Spleen (tissue), 11 donors: Measurements from ENCODE around the gene ATG16L2. TPM values are rescaled to one million over a fixed set of nuclear protein-coding genes. Genes with fewer than 3 reads are reported as not detected.

Experiments used
- DNase-seq: peaks from one replicate; pipeline ENCODE4 v3.0.0-alpha.2; 2020
- H3K27ac ChIP-seq, 8 donors: fragments of 200-600 bp; sonication (generic) in 7 of 8; 1 replicate in 4 of 8; 2 replicates in 4 of 8; pipeline versions ENCODE4 v1.5.0 to v1.8.0; 2016 to 2021; ENCODE audit warnings: inconsistent platforms in 4 of 8, mild to moderate bottlenecking in 4 of 8, moderate library complexity in 1 of 8
- H3K27me3 ChIP-seq, 7 donors: fragments of 200-600 bp; sonication (generic) in 6 of 7; replicated peaks in 1 of 7; 1 replicate in 4 of 7; 2 replicates in 3 of 7; pipeline versions ENCODE4 v1.5.0 to v1.8.0; 2016 to 2021; ENCODE audit warnings: inconsistent platforms in 3 of 7, mild to moderate bottlenecking in 1 of 7
- H3K36me3 ChIP-seq, 6 donors: fragments of 200-600 bp; sonication (generic) in 5 of 6; 1 replicate in 4 of 6; 2 replicates in 2 of 6; pipeline versions ENCODE4 v1.5.0 to v1.8.0; 2016 to 2021; ENCODE audit warnings: inconsistent platforms in 2 of 6
- H3K4me1 ChIP-seq, 6 donors: fragments of 200-600 bp; sonication (generic) in 5 of 6; 1 replicate in 3 of 6; 2 replicates in 3 of 6; pipeline versions ENCODE4 v1.5.0 to v1.8.0; 2016 to 2021; ENCODE audit warnings: inconsistent platforms in 3 of 6
- H3K4me3 ChIP-seq, 8 donors: fragments of 200-600 bp; sonication (generic) in 7 of 8; 1 replicate in 4 of 8; 2 replicates in 4 of 8; pipeline versions ENCODE4 v1.5.0 to v1.8.0; 2016 to 2021; ENCODE audit warnings: inconsistent platforms in 4 of 8, mild to moderate bottlenecking in 4 of 8, moderate library complexity in 2 of 8
- H3K9me3 ChIP-seq, 8 donors: fragments of 200-600 bp; sonication (generic) in 7 of 8; 1 replicate in 4 of 8; 2 replicates in 4 of 8; pipeline versions ENCODE4 v1.5.0 to v1.8.0; 2016 to 2021; ENCODE audit warnings: inconsistent platforms in 4 of 8
- POLR2A ChIP-seq, 3 donors: fragments of 450-650 bp; IDR thresholded peaks; one replicate each; pipeline ENCODE4 v1.5.1; 2017; ENCODE audit warnings: antibody characterized with exemption in 3 of 3, mild to moderate bottlenecking in 1 of 3
- POLR2AphosphoS5 ChIP-seq, 3 donors: sonication (generic); formaldehyde crosslinking; IDR thresholded peaks; one replicate each; pipeline ENCODE4 v1.5.1; 2017; ENCODE audit warnings: antibody characterized with exemption in 3 of 3
- WGBS, 5 donors: extraction: QIAGEN DNeasy Blood & Tissue Kit in 3 of 5; methylation state at CpG; one replicate each; pipeline versions ENCODE4 v1.1.5 to v1.1.7; 2013 to 2018; 5-methylcytosine and 5-hydroxymethylcytosine counted together
- intact Hi-C: fragments of 100-400 bp; cut with DNase I; formaldehyde crosslinking; loops from one replicate; pipeline ENCODE4 v1.15.0; 2023; ENCODE audit warnings: low total_unique reads
- polyA plus RNA-seq, 3 donors: library from polyadenylated mRNA; stranded (reverse); fragments of 200-250 nt; gene quantifications; one replicate each; pipeline ENCODE4 v1.2.1, GENCODE V29; 2013
- total RNA-seq, 7 donors: library from RNA; depleted of rRNA in 3 of 7; stranded (reverse); fragments of >200 nt in 3 of 7; fragmentation: NEBNext Ultra II Directional in 4 of 7; extraction: Animal tissue kit (Norgen Biotek cat#: 25700) in 4 of 7; gene quantifications; one replicate each; pipeline versions ENCODE4 v1.1.0 to v1.2.1, GENCODE V29; 2016 to 2021
- TF ChIP-seq, protein P1 (sequence below), 11 experiments: fragments of 200-600 bp in 7 of 11; fragments of 450-650 bp in 4 of 11; sonication (generic) in 4 of 11; IDR thresholded peaks in 8 of 11; conservative IDR thresholded peaks in 3 of 11; 1 replicate in 7 of 11; 2 replicates in 4 of 11; pipeline versions ENCODE4 v1.4.0 to v1.8.0; 2016 to 2021; ENCODE audit warnings: antibody characterized with exemption in 11 of 11, inconsistent platforms in 4 of 11, mild to moderate bottlenecking in 1 of 11
- donor health status: healthy with polysubstance abuse.
- donor health status: DM: no; HTN: no; CAD: no; lungs with moderate emphysema.
- donor health status: DM: no; HTN: no; CAD: no.
- donor health status: Bipolar disorder and iron deficiency.
- donor health status: healthy.
- donor health status: DM: no; HTN: no; CAD: no.
- donor health status: DM: yes; HTN: yes; CAD: no.

Gene ATG16L2
- total and polyA plus RNA-seq, 10 donors: 96.9 to 368 (median 237) TPM

- no peak for DNase-seq
- Histone ChIP-seq H3K27me3 (no peaks in the 10 kb centered on the region), H3K9me3 (no peaks in the 10 kb centered on the region), H3K36me3 (peaks cover 0 to 99% (median 77%) of the 10 kb centered on the region in 6 donors), H3K4me1 (peaks cover 13 to 82% (median 50%) of the 10 kb centered on the region in 6 donors), H3K27ac (peak overlapping the region in 3 of 8 donors; percentile 3 to 88 (median 84)), H3K4me3 (no peak overlapping the region)
- intact Hi-C loops: no loop called here
- TF ChIP-seq POLR2AphosphoS5 (IDR thresholded peaks at IDR 0.05) (peak; percentile 19 to 57 (median 24)), POLR2A (IDR thresholded peaks at IDR 0.05) (no peak)
- TF ChIP-seq, protein P1, sequence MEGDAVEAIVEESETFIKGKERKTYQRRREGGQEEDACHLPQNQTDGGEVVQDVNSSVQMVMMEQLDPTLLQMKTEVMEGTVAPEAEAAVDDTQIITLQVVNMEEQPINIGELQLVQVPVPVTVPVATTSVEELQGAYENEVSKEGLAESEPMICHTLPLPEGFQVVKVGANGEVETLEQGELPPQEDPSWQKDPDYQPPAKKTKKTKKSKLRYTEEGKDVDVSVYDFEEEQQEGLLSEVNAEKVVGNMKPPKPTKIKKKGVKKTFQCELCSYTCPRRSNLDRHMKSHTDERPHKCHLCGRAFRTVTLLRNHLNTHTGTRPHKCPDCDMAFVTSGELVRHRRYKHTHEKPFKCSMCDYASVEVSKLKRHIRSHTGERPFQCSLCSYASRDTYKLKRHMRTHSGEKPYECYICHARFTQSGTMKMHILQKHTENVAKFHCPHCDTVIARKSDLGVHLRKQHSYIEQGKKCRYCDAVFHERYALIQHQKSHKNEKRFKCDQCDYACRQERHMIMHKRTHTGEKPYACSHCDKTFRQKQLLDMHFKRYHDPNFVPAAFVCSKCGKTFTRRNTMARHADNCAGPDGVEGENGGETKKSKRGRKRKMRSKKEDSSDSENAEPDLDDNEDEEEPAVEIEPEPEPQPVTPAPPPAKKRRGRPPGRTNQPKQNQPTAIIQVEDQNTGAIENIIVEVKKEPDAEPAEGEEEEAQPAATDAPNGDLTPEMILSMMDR (IDR thresholded peaks at IDR 0.05 in 8 of 11, conservative IDR thresholded peaks at IDR 0.05 in 3 of 11): no peak
- WGBS, 5 donors: 73 to 93% (median 90%) methylated on average over 7 of the region's 7 CpGs
These were observed 9.8 kb downstream of the ATG16L2 start for GRCh38 chr11:72824020-72824419.

DNA sequence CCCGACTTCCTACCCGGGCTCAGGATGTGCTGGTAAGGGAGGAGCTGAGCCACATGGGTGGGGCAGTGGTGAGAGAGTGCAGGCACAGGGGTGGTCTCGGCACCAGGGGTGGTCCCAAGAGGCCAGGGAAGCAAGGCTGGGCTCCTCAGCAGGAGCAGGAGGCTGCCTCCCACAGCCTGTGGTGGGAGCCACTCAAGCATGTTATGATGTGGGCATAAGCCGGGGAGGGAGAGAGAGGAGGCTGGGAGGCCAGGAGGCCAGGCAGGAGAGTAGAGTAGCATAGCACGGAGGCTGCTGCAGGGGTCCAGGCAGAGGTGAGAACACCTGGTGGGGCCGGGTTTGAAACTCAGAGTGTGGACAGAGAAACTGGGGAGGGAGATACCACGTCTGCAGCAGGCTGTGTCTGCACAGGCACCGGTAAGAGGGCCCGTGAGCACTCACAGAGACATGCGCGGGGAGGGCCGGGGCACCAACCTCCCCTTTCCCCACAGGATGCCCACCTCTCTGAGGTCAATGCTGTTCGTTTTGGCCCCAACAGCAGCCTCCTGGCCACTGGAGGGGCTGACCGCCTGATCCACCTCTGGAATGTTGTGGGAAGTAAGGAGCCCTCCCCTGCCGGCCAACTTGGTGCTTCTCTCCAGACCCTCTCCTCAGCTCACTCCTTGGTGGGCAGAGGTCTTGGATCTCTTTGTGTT lies 10.7 kb downstream of the ATG16L2 start:
- TF ChIP-seq, protein P1 (IDR thresholded peaks at IDR 0.05 in 8 of 11, conservative IDR thresholded peaks at IDR 0.05 in 3 of 11): no peak
- peak; percentile 43 to 78 (median 50) for TF ChIP-seq POLR2AphosphoS5 (IDR thresholded peaks at IDR 0.05)
- Histone ChIP-seq H3K9me3 (no peaks in the 10 kb centered on the region), H3K27me3 (no peaks in the 10 kb centered on the region), H3K36me3 (peaks cover 0 to 99% (median 78%) of the 10 kb centered on the region in 6 donors), H3K4me3 (no peak overlapping the region), H3K4me1 (peaks cover 13 to 89% (median 51%) of the 10 kb centered on the region in 6 donors), H3K27ac (peak overlapping the region in 5 of 8 donors; percentile 3 to 88 (median 83))
- 72 to 82% (median 76%) methylated on average over 14 to 15 of the region's 15 CpGs for WGBS, 5 donors
- intact Hi-C loops: no loop called here
- DNase-seq: no peak

GRCh38 chr11:72825661-72826060 lies 11.4 kb downstream of the ATG16L2 start:
- no peak for DNase-seq
- Histone ChIP-seq H3K4me1 (peaks cover 13 to 89% (median 49%) of the 10 kb centered on the region in 6 donors), H3K4me3 (no peak overlapping the region), H3K27ac (peak overlapping the region in 5 of 8 donors; percentile 7 to 88 (median 83)), H3K36me3 (peaks cover 0 to 99% (median 76%) of the 10 kb centered on the region in 6 donors), H3K27me3 (no peaks in the 10 kb centered on the region), H3K9me3 (no peaks in the 10 kb centered on the region)
- no peak for TF ChIP-seq POLR2A (IDR thresholded peaks at IDR 0.05)
- TF ChIP-seq, protein P1 (IDR thresholded peaks at IDR 0.05 in 8 of 11, conservative IDR thresholded peaks at IDR 0.05 in 3 of 11): no peak
- TF ChIP-seq POLR2AphosphoS5 (IDR thresholded peaks at IDR 0.05): no peak
- intact Hi-C loops: no loop called here
- 72 to 88% (median 75%) methylated on average over 2 to 4 of the region's 4 CpGs for WGBS, 5 donors

GRCh38 chr11:72826191-72826941 lies 12.2 kb downstream of the ATG16L2 start:
- 85 to 92% (median 88%) methylated on average over 14 to 15 of the region's 15 CpGs for WGBS, 5 donors
- TF ChIP-seq POLR2AphosphoS5 (IDR thresholded peaks at IDR 0.05): peak; percentile 26 to 66 (median 40)
- TF ChIP-seq, protein P1 (IDR thresholded peaks at IDR 0.05 in 8 of 11, conservative IDR thresholded peaks at IDR 0.05 in 3 of 11): no peak
- no peaks in the 10 kb centered on the region for H3K27me3 ChIP-seq
- H3K27ac ChIP-seq: peak overlapping the region in 7 of 8 donors; percentile 77 to 88 (median 83)
- H3K4me1 ChIP-seq: peaks cover 16 to 89% (median 43%) of the 10 kb centered on the region in 6 donors
- H3K9me3 ChIP-seq: no peaks in the 10 kb centered on the region
- no peak for DNase-seq
- intact Hi-C loops: no loop called here
- peaks cover 0 to 99% (median 72%) of the 10 kb centered on the region in 6 donors for H3K36me3 ChIP-seq
- H3K4me3 ChIP-seq: no peak overlapping the region
